K562 (cell line): ENCODE results near the gene MAGEB2. TPM values are rescaled to one million over a fixed set of nuclear protein-coding genes. Genes with fewer than 3 reads are reported as not detected.
A peak's percentile ranks its signal among the peaks of the same experiment; 100 is the strongest.

Source experiments
- ATF7 ChIP-seq: fragments of 450-650 bp; IDR thresholded peaks from 2 replicates; pipeline ENCODE4 v1.7.1; 2014; ENCODE audit warnings: mild to moderate bottlenecking, moderate library complexity
- ELF1 ChIP-seq: fragments of 200-800 bp; sonication (Bioruptor generic); IDR thresholded peaks from 2 replicates; pipeline ENCODE4 v1.6.1; 2016; ENCODE audit warnings: missing genetic modification characterization, missing compliant biosample characterization
- GABPA ChIP-seq: fragments of 200-800 bp; sonication (Bioruptor generic); conservative IDR thresholded peaks from 2 replicates; pipeline ENCODE4 v1.6.1; 2016; ENCODE audit warnings: low read depth, missing genetic modification characterization, missing compliant biosample characterization
- GABPB1 ChIP-seq: sonication (generic); formaldehyde crosslinking; IDR thresholded peaks from 2 replicates; pipeline ENCODE4 v1.8.0; 2022; ENCODE audit warnings: mild to moderate bottlenecking, missing genetic modification reagents
- MITF ChIP-seq: IDR thresholded peaks from 2 replicates; pipeline ENCODE4 v1.6.1; 2014; ENCODE audit warnings: antibody characterized with exemption
- PHF20 ChIP-seq: fragments of 450-650 bp; IDR thresholded peaks from 2 replicates; pipeline ENCODE4 v1.6.1; 2018; ENCODE audit not compliant: partially characterized antibody
- POLR2G ChIP-seq: fragments of 200-400 bp; formaldehyde crosslinking; IDR thresholded peaks from 2 replicates; pipeline ENCODE4 v1.6.1; 2017; ENCODE audit warnings: low read depth, mild to moderate bottlenecking, antibody characterized with exemption, low read length, moderate library complexity
- PRDM10 ChIP-seq: fragments of 450-650 bp; IDR thresholded peaks from 2 replicates; pipeline ENCODE4 v1.6.1; 2018; ENCODE audit not compliant: partially characterized antibody
- RB1 ChIP-seq: fragments of 450-650 bp; IDR thresholded peaks from 2 replicates; pipeline ENCODE4 v1.6.1; 2017; ENCODE audit warnings: low read depth, mild to moderate bottlenecking
- TFAP4 ChIP-seq: sonication (generic); formaldehyde crosslinking; IDR thresholded peaks from 2 replicates; pipeline ENCODE4 v1.8.0; 2022; ENCODE audit warnings: missing genetic modification reagents, mild to moderate bottlenecking, moderate library complexity, borderline replicate concordance
- VEZF1 ChIP-seq: fragments of 200-800 bp; sonication (Bioruptor generic); IDR thresholded peaks from 2 replicates; pipeline ENCODE4 v1.6.1; 2017; ENCODE audit warnings: missing genetic modification characterization, missing compliant biosample characterization
- ZBTB11 ChIP-seq, 3 experiments: fragments of 200-800 bp in 1 of 3; fragments of 250-450 bp in 1 of 3; fragments of 450-650 bp in 1 of 3; sonication (Bioruptor Pico) in 1 of 3; sonication (Bioruptor generic) in 1 of 3; formaldehyde crosslinking in 1 of 3; IDR thresholded peaks; 2 replicates each; pipeline versions ENCODE4 v1.6.1 to v1.8.0; 2016 to 2022; ENCODE audit warnings: mild to moderate bottlenecking in 2 of 3, missing genetic modification characterization in 2 of 3, missing compliant biosample characterization in 1 of 3, moderate library complexity in 1 of 3
- ZBTB12 ChIP-seq: fragments of 250-450 bp; sonication (Bioruptor Pico); IDR thresholded peaks from 2 replicates; pipeline ENCODE4 v1.4.0; 2020
- ZBTB7A ChIP-seq: IDR thresholded peaks from 2 replicates; pipeline ENCODE4 v1.6.1; 2011; ENCODE audit warnings: low read depth, mild to moderate bottlenecking, low read length, moderate library complexity, borderline replicate concordance; ENCODE audit not compliant: control insufficient read depth
- polyA plus RNA-seq, 8 experiments: library from polyadenylated mRNA; depleted of rRNA in 4 of 8; stranded (reverse) in 5 of 8; unstranded in 3 of 8; fragments of >200 nt; fragmentation: Nextera tagmentation in 2 of 8; fragmentation: Illumina TruSeq in 1 of 8; extraction: Ambion mirVana in 2 of 8; extraction: Trizol in 1 of 8; gene quantifications; 2 replicates each; pipeline versions ENCODE4 v1.2.1 to v1.2.3, GENCODE V29; 2011 to 2014; ENCODE audit warnings: inconsistent platforms in 1 of 8, missing spikeins in 1 of 8
- total RNA-seq, 7 experiments: library from RNA; depleted of rRNA in 6 of 7; stranded (reverse); fragments of >200 nt in 6 of 7; fragmentation: Illumina TruSeq in 2 of 7; extraction: Trizol in 2 of 7; gene quantifications; 2 replicates each; pipeline versions ENCODE4 v1.2.1 to v1.2.3, GENCODE V29; 2011 to 2021; ENCODE audit warnings: low replicate concordance in 1 of 7

Gene MAGEB2
- total and polyA plus RNA-seq, 9 of the 15 experiments (the other 6 are each of a cell fraction or from before 2014, with no cell fraction given), result 21.6 to 277 (median 88.8) TPM

- TF ChIP-seq ATF7 (peak; percentile 85), PRDM10 (peak; percentile 66), GABPB1 (CRISPR knock-in tag) (peak; percentile 87), ZBTB12 (CRISPR knock-in tag) (0 out of 2 replicates have a peak, but pooled peaks have one; percentile 24), ZBTB11 (CRISPR knock-in tag; IDR thresholded peaks at IDR 0.05) (peak in 1 of 3 experiments; percentile 71; a peak in 2 of 6 replicates), VEZF1 (CRISPR knock-in tag) (peak; percentile 58), MITF (no peak), RB1 (peak; percentile 38; the same call in 1 of the 2 replicates), ZBTB7A (0 out of 2 replicates have a peak, but pooled peaks have one; percentile 26), PHF20 (peak; percentile 35), TFAP4 (CRISPR knock-in tag) (peak; percentile 63; the same call in 1 of the 2 replicates), GABPA (peak; percentile 96), ELF1 (tag) (peak; percentile 79), POLR2G (peak; percentile 80)
Measured at GRCh38 chrX:30215357-30215843, at the start of gene MAGEB2 (continued).
